ENCODE results near the gene RIMS3.

DNA sequence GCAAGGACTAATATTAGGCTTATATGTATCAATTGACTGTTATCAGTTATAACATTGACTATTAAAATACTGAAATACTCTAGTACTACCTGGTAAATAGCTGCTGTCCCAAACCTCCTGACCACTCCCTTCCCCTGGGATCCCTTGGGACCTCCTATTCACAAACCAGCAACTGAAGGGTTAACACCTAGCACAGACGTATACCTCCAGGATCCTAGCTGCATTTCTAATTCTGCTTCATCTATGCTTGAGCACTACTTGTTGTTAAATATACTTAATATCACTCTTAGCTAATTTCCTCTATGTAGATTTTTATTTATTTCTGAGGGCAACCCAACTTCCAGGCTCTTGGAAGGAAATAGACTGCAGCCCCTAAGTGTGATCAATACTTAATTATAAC, 24.3 kb upstream of the RIMS3 start:
- TF ChIP-seq SUZ12 (IDR thresholded peaks at IDR 0.05) (no peak), SP1 (IDR thresholded peaks at IDR 0.05) (no peak), ARNT (IDR thresholded peaks at IDR 0.05) (no peak), NFRKB (IDR thresholded peaks at IDR 0.05) (no peak), FOXM1 (IDR thresholded peaks at IDR 0.05; ENCODE audit: borderline replicate concordance) (no peak), L3MBTL2 (conservative IDR thresholded peaks at IDR 0.05) (no peak), CTBP1 (IDR thresholded peaks at IDR 0.05; ENCODE audit: borderline replicate concordance) (no peak), BHLHE40 (IDR thresholded peaks at IDR 0.05; ENCODE audit: borderline replicate concordance) (no peak), FOXA1 (IDR thresholded peaks at IDR 0.05) (no peak), TARDBP (IDR thresholded peaks at IDR 0.05) (no peak), ELF4 (IDR thresholded peaks at IDR 0.05) (no peak)

Measured in HEK293T (cell line).